ENCODE results near the gene C2CD2.

The C2CD2 gene

DNA sequence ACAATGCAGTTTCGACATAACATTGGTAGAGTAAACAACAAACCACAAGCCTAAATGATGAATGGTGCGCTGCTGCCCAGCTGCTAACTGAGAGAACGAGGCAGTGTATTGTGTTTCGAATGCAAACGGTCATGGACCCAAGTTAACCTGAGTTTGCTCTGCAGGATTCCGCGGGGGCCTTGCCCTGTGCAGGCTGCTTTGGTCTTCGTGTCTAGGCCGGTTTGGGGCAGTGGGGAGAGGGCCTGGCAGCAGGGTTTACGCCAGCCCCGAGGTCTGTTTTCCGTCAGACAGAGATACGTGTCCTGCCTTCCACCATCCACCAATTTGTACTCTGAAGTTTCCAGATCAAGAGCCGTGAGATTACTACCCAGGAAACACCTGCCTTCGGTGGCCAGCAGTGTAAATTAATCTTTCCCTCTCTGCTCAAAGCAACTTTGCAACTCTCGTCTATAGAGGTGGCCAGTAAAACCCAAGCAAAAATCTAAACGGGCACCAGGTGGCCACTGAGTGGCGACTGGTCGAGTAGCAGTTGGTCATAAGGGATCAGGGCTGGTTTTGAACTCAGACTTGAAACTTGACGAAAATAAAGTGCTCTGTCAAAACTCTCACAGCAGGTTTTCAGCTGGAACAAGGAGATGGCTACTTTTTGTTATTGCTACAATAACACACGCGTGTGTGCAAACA is 68.3 kb downstream of the C2CD2 start:
- no peak for DNase-seq (ENCODE audit: low spot score)

DNA sequence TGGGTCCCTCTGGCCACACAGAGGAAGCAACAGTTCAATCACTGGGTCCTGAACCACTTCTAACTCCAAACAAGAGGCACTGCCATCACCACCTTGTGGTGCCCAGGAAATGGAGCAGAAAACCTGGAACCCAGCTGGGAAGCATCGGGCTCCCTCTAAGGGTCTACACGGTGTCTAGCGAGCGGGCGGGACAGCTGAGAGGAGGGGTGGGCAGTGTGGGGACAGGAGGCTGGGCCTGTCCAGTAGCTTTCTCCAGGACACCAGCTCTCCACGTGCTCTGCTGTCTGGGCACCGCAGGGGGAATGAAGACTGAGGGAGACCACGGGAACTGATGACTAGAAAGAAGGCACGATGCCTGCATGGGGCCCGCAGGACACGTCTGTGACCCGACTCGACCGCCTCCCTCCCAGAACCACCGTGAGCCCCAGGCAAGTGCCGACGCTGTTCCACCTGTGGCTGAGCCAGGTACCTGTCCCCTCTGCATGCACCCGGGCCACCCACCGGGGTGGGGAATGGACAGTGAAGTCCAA is 69.3 kb downstream of the C2CD2 start:
- DNase-seq (ENCODE audit: low spot score): no peak

DNA sequence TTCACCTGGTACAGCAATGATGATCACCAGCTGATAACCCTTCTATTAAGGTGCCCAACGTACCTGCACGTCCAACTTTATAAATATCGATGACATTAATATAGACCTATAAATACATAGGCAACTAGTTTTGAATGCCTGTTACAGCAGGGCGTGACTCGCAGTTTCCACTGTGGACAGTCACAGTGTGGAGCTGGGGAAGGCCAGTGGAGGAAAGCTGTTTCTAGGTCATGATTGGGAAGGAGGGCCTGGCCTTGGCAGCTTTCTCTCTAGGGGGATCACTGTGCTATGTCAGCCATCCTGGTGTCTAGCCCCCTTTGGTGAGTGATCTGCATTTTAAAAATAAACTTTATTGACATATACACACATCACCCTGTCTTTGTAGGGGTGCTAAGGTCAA is 70.2 kb downstream of the C2CD2 start:
- DNase-seq (ENCODE audit: low spot score): no peak

DNA sequence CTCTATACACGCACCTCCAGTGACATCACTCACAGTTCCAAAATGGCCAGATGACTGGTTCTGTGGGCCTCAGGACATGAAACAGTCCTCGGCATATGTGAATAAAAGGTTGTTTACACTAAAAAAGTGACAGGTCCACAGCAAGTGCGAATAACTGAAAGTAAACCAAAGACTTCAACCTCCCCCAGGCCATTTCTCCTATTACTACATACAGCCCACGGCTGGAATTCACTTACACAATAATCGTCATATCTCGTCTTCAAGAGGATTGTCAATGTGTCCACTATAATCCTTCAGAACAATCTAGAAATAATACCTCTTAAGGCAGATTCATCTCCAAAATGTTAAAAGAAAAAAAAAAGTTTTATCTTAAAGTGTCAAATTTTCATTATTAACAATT is 72.8 kb downstream of the C2CD2 start:
- DNase-seq (ENCODE audit: low spot score): no peak

DNA sequence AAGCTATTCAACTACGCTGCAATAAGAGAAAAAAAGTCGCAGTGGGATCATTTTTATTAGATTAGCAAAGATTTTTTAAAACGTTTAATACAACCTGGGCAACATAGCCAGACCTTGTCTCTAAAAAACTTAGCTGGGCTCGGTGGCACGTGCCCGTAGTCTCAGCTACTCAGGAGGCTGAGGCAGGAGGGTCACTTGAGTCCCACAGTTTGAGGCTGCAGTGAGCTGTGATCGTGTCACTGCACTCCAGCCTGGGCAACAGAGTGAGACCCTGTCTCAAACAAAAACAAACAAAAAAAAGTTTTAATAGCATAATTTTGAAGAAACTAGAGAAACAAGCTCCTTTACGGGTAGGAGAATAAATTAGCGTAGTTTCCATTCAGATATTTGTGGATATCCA is 73.7 kb downstream of the C2CD2 start:
- DNase-seq (ENCODE audit: low spot score): no peak

DNA sequence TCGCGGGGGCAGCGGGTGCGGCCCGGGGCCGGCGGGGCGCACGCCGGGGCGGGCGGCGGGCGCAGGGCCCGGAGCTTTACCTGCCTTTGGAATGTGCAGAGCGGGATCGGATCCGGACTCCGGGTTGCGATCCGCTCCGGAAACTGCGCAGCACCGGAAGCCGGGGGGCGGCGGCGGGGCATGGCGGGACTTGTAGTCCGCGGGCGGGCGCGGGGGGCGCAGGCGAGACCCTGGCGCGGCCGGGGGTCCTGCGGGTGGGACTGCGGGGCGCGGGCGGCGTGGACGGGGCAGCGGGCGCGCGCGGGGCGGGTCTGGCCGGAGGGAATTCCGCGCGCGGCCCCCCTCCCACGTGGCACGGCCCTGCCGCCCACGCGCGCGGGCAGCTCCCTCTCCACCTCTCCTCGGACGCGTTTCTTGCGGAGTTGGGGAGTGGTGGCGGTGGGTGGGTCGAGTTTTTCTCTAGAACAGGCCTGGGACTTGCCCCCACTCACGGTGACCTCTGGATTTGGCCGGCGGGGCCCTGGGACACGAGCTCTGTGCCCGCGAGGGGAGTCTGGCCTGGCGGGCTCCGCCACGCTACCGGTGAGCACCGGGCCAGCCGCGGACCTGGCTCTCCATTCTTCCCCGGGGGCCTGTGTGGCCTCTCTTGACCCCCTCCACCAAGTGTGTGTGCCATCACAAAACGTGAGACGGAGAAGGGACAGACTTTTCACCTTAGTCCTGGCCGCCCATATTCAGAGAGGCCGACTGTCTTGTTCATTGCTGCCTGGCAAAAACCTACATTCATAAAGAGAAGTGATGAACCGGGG is 74.4 kb downstream of the C2CD2 start, which contains the start of gene PRDM15:
Gene PRDM15, minus strand, starts transcription at position 155 of the 809 bp plus-strand sequence. CDS start 18,981 bp downstream, outside the sequence.
- peak; percentile 78 for DNase-seq (ENCODE audit: low spot score)

DNA sequence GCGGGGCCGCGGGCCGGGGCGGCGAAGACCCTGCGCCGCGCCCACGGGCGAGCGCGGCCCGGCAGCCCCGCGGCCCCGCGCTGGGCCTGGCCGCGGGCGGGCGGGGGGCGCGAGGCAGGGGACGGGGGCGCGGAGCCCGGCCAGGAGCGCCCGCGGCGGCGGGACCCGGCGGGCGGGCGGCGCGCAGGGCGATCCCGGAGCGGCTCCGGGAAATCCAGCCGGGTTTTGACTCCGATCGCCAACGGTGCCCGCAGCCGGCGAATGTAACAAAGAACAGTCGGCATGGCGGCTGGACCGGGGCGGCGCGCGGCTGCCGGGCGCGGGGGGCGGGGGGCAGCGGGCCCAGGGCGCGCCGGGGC is 75.0 kb downstream of the C2CD2 start:
- peak; percentile 81 for DNase-seq (ENCODE audit: low spot score)

DNA sequence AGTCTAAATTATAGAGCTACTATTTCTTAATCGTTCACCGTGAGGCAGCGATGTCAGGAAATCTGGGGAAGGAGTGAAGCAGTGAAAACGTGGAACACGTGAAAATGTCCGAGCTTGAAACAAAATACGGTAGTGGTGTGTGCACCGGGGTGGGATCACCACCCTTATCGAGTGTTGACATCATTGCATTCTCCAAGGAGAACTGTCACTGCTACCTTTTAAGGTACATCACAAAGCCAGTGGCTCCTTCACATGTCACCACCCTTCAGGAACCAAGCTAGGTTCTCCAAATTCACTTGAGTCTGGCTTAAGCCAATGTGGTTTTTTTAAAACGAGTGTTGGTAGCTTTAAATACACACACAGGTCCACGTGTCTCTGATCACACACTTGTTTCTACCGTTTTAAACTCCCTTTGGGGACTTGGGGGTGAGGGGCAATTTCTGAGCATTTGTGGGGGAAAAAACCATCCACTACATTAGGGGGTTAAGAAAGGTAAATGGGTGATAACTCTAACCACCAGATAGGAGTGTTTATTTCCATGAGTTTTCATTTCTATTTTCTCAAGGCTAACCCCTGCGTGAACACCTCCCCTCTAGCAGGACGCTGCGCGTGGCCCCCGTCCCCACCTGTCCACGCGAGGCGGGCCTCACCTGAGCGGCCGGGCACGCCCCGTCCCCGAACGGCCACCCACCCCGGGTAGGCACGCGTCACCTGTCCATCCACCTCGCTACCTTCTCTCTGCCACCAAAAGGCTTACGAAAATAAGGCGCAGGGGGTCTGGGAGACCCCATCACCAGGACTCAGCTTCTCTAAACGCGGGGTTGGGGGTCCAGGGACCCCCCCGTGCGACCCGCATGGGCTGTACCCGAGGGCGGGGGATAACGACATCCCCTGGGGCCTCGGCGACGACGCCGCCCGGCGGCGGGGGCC is 75.7 kb downstream of the C2CD2 start:
- DNase-seq (ENCODE audit: low spot score): peak; percentile 26

DNA sequence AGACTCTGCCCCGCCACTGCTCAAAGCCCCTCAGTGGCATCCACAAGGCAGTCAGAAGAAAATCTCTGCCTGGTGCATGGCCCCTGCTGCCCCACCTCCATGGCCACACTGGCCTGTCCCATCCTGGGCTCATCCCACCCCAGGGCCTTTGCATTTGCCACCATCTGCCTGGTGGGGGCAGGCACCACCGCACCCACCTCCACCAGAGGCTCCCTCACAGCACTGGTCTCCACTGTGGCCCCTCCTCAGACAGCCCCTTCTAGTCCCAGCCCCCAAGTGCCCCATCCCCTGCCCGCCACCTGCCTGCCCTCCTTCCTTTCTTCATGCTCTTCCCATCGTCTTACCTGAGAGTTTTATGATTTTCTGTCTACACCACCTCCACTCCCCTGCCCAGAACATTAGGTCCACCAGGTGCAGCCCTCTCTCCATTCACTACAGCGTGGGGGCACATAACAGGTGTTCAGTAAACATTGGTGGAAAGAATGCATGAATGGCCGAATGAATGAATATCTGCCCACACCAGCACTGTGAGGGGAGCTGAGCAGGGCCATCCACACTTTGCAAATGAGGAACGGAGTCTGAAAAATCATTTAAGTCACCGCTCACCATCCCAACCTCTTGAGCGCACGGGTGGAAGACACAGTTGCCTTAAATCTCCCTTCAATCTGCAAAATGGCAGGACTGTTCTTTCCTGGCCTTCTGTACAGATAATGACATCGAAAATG is 76.7 kb downstream of the C2CD2 start:
- no peak for DNase-seq (ENCODE audit: low spot score)

DNA sequence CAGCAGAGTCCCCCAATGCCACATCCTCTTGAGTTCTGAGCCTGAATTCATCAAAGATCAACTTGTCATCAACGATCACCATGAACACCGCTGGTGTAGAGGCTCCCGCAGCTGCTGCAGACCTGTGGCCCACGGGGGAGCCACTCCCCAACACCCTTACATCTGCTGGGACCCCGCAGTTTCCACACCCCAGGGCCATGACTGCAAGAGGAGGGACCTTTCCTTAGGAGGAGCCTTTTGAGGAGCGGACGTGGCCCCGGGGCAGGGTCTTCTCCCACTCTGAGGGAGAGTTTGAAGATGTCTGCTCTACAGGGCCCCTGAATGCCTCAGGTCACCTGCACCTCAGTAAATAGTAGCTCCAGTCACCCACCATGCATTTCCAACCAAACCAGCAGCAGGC is 77.4 kb downstream of the C2CD2 start:
- no peak for DNase-seq (ENCODE audit: low spot score)

DNA sequence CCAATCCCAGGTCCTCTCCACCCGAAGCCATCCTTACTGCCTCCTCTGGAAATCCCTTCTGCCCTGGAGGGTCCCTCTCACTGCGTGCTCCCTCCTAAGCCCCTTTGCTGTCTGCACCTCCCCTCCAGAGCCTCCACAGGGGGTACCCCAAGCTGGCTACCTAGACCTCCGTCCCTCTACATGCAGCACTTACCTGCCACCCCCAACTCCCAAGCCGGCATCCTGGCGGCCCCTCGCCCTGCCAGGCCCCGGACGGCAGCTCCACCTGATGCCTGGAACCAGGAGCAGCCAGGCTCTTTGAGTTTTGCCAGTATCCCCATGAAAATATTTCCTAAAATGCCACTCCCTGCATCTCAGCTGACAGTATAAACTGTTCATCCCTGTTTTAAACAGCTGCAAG is 78.7 kb downstream of the C2CD2 start:
- DNase-seq (ENCODE audit: low spot score): no peak

DNA sequence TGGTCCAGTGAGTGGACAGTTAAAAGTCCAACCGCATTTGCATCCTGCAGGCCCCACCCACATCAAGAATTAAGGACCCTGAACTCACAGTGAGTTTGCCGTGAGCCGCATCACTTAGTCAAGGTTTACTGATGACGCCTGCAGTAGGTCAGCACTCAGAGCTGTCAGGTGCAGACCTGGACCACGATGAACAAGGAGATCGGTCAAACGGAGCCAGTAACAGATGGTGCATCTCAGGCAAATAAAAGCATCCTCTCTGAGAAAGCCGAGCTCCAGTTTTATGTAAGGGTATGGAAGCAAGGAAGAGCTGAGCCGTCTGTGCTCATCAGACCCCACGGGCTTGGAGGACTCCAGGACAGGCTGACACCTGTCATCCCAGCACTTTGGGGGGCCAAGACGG is 79.2 kb downstream of the C2CD2 start:
- DNase-seq (ENCODE audit: low spot score): no peak

DNA sequence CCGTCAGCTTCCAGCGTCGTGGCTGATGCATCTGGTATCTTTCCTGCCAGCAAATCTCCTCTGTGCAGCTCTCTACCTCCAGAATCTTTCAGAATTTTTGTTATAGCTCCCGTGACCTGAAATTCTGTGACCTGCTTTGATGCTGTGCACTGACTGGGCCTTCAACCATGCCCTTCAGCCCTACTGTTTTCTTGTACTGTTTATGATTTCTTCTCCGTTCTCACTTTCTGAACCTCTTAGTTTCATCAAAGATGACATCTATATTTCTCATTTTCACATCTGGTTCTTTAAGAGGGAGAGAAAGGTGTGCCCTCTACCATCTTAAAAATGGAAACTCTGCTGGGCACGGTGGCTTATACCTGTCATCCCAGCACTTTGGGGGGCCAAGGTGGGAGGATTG is 80.4 kb downstream of the C2CD2 start:
- DNase-seq (ENCODE audit: low spot score): no peak

DNA sequence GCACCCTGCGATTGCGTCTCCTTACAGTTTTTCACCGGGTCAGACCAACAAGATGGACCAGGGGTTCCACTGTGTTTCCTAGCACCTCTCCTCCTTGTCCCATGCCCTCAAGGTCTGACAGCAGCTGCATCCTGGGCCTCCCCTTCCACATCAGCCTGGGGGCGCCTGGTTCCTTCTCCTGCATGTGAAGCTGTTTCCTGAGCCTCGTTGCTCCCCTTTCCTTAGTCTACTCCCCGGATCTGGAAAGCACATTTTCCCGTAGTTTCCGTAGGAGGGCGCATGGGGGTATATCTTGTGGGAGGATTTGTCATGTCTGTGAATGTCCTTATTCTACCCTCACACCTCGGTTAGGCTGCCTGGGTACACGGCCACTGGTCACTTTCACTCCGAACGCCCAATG is 80.8 kb downstream of the C2CD2 start:
- no peak for DNase-seq (ENCODE audit: low spot score)

DNA sequence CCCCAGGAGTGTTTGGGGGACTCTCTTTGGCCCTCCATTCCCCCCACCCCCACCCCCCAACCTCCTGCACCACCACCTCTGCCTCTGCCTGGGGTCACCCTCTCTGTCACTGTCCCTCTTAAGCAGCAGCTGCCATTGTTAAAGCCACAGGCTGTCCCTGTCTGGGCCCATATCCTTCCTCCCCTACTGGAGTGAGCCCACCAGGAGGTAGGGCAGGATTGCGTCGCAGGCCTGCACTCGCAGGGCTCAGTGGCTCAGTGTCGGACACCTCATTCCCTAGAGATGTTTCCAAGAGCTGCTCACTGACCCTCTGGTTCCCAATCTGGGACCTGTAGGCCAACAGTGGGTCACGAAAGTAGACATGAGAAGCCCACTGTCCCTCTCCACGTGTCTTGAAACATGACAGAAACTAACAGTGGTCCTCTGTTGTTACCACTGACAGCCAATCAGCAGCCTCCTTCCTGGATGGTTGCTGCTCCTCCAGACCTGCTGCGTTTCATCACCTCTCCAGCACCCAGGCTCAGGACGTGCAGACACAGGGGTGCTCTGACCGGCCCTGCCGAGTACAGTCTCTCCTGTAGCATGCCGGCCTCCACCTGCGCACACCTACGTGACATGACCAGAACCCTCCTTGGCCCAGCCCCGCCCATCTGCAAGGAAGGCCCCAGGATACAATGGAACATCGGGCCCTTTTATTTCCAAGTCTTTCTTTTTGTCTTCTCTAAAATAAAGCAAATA is 82.4 kb downstream of the C2CD2 start:
- DNase-seq (ENCODE audit: low spot score): no peak

DNA sequence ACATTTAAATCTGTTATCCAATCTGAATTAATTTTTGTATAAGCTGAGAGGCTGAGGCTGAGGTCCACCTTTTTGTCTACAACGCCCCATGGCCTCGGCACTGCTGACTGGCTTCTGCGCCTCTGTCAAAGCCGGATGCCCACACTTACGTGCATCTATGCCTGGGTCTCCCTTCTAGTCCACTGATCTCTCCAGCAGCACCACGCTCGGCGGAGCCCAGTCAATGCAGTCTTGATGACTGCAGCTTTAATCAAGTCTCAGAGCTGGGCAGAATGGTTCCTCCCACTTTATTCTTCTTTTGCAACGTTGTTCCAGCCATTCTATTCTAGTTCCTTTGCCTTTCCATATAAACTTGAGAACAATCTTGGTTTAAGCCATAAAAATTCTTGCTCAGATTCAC is 84.0 kb downstream of the C2CD2 start:
- DNase-seq (ENCODE audit: low spot score): no peak

DNA sequence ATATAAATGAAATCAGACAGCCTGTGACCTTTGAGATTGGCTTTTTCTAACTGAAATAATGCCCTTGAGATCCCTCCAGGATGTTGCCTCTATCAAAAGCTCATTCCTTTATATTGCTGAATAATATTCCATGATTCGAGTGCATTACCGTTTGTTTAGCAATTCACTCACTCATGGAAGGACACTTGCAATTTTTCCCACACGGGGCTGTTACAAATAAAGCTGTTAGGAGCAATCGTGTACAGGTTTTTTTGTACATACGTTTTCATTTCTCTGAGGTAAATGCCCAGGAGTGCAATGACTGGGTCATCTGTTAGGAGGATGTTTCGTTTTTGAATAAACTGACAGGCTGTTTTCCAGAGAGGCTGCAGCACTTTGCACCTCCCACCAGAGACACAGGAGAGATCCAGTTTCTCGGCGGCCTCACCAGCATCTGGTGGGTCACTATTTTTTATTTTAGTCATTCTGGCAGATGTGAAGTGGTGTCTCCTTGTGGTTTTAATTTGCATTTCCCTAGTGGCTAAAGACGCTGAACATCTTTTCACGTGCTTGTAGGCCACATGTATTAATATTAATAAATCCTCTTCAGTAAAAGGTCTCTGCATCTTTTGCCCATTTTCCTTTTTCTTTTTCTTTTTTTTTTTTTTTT is 85.6 kb downstream of the C2CD2 start:
- no peak for DNase-seq (ENCODE audit: low spot score)

DNA sequence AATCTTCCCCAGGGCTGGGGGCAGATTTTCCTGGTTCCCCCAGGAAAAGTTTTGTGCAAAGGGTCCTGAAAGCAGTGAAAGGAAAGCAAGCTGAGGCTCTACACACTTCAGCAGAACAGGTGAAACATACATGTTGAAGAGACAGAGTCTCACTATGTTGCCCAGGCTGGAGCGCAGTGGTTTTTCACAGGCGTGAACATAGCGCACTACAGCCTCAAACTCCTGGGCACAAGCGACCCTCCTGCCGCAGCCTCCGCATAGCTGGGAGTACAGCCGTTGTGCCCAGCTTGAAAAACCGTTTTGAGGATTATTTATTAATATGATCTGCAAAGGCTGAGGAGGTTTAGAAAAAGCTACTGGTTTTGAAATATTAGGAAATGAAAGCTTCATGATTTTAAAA is 86.5 kb downstream of the C2CD2 start:
- DNase-seq (ENCODE audit: low spot score): no peak

DNA sequence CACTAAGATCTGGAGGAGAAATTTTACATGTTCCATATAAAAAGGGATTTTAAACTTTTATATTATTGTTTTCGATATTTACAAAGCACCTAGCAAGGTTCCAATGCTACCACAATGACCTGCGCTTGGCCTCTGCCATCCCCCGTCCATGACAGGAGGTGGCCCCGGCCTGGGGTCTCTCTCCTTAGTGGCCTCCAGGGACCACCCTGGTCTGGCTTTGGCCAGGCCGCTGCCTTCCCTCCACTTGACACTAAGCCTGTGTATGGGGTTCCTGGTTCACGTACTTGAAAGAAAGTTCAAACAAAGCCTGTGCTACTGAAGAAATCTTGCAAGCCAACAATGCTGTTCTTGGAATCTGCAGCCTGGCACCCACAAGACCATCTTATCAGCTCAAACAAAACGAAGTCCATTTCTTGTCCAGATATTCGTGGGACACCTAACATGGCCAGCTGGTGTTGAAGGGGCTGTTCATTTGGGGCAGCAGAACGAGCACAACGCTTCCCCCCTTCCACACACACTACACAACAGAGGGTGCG is 87.5 kb downstream of the C2CD2 start:
- DNase-seq (ENCODE audit: low spot score): no peak
